Thoracic aorta (tissue), 2 donors: ENCODE data around the gene DHFR2. TPM values are rescaled to one million over a fixed set of nuclear protein-coding genes. Genes with fewer than 3 reads are reported as not detected.

Experiments used
- ATAC-seq: fragments of 150-250 bp; one replicate; pipeline ENCODE4 v1.8.0; 2017; ENCODE audit warnings: low read depth; ENCODE audit not compliant: insufficient number of reproducible peaks, low FRiP score
- DNase-seq: peaks from one replicate; pipeline ENCODE4 v3.0.0-alpha.2; 2020; ENCODE audit warnings: low spot score
- H3K27ac ChIP-seq, 2 donors: fragments of 200-600 bp; sonication (generic); 1 replicate in 1 of 2; 2 replicates in 1 of 2; pipeline ENCODE4 v1.5.1; 2016; ENCODE audit warnings: mild to moderate bottlenecking in 2 of 2, moderate library complexity in 2 of 2
- H3K27me3 ChIP-seq: fragments of 200-600 bp; sonication (generic); replicated peaks from 2 replicates; pipeline ENCODE4 v1.6.0; 2016; ENCODE audit warnings: mild to moderate bottlenecking; ENCODE audit not compliant: insufficient read depth
- H3K36me3 ChIP-seq: fragments of 200-600 bp; sonication (generic); one replicate; pipeline ENCODE4 v1.5.1; 2016
- H3K4me1 ChIP-seq, 2 donors: fragments of 200-600 bp; sonication (generic); 1 replicate in 1 of 2; 2 replicates in 1 of 2; pipeline versions ENCODE4 v1.5.1 to v1.6.0; 2016; ENCODE audit warnings: low read depth in 2 of 2, mild to moderate bottlenecking in 1 of 2; ENCODE audit not compliant: control insufficient read depth in 1 of 2
- H3K4me3 ChIP-seq: fragments of 200-600 bp; sonication (generic); 2 replicates; pipeline ENCODE4 v1.5.1; 2016; ENCODE audit warnings: mild to moderate bottlenecking
- H3K9me3 ChIP-seq: fragments of 200-600 bp; sonication (generic); 2 replicates; pipeline ENCODE4 v1.5.1; 2016
- total RNA-seq, 2 donors: library from RNA; depleted of rRNA; stranded (reverse); fragments of >200 nt; gene quantifications; one replicate each; pipeline versions ENCODE4 v1.1.0 to v1.2.3, GENCODE V29; 2016
- TF ChIP-seq, protein P1 (sequence below): fragments of 200-600 bp; sonication (generic); IDR thresholded peaks from one replicate; pipeline ENCODE4 v1.5.1; 2019; ENCODE audit warnings: antibody characterized with exemption

DHFR2 gene
- total RNA-seq, 2 donors from 2014 or later, result 4.5 to 8.0 TPM

DNA sequence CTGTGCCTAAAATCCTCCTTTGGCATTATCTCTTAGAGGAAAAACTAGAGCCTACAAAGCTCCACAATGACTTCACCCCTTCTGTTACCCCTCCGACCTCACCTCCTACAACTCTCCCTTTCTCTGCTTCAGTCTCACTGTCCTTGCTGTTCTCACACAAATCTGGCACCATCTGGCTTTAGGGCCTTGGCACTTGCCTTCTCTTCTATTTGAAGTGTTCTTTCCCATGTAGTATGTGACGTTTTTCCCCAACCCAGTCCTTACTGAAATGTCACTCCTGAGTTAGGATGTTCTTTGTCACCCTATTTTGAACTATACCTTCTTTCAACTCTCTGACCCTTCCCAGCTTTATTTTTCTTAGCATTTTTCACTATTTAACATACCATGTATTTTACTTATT is 43.1 kb downstream of the DHFR2 start:
- Histone ChIP-seq H3K27ac (no peak overlapping the region), H3K9me3 (no peaks in the 10 kb centered on the region), H3K27me3 (no peaks in the 10 kb centered on the region), H3K36me3 (no peaks in the 10 kb centered on the region), H3K4me1 (peaks cover 1 to 6% of the 10 kb centered on the region in 2 donors), H3K4me3 (no peak overlapping the region)
- DNase-seq, result no peak
- TF ChIP-seq, protein P1, sequence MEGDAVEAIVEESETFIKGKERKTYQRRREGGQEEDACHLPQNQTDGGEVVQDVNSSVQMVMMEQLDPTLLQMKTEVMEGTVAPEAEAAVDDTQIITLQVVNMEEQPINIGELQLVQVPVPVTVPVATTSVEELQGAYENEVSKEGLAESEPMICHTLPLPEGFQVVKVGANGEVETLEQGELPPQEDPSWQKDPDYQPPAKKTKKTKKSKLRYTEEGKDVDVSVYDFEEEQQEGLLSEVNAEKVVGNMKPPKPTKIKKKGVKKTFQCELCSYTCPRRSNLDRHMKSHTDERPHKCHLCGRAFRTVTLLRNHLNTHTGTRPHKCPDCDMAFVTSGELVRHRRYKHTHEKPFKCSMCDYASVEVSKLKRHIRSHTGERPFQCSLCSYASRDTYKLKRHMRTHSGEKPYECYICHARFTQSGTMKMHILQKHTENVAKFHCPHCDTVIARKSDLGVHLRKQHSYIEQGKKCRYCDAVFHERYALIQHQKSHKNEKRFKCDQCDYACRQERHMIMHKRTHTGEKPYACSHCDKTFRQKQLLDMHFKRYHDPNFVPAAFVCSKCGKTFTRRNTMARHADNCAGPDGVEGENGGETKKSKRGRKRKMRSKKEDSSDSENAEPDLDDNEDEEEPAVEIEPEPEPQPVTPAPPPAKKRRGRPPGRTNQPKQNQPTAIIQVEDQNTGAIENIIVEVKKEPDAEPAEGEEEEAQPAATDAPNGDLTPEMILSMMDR, result no peak
- ATAC-seq, result no peak

DNA sequence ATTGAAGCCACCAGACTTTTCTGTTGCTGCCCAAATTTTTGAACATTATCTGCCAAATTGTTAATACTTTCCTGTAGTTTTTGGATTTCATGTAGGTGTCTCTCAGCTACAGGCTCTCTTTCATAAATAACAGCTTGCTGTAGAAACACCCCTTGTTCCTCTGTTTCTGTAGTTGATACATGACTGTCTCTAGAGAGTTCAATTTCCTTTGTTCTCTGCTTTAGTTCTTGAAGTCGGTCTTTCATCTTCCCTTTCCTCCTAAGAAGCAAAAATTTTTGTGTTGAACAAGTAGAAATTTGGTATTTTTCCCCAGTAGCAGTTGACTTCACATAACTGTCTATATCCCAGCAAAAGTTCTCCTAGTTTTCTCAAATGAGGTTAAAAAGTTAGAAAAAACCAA is 47.7 kb downstream of the DHFR2 start:
- TF ChIP-seq, protein P1, result no peak
- Histone ChIP-seq H3K36me3 (no peaks in the 10 kb centered on the region), H3K4me3 (no peak overlapping the region), H3K27ac (no peak overlapping the region), H3K9me3 (no peaks in the 10 kb centered on the region), H3K4me1 (no peaks in the 10 kb centered on the region), H3K27me3 (no peaks in the 10 kb centered on the region)
- ATAC-seq (no peak), DNase-seq (no peak)

DNA sequence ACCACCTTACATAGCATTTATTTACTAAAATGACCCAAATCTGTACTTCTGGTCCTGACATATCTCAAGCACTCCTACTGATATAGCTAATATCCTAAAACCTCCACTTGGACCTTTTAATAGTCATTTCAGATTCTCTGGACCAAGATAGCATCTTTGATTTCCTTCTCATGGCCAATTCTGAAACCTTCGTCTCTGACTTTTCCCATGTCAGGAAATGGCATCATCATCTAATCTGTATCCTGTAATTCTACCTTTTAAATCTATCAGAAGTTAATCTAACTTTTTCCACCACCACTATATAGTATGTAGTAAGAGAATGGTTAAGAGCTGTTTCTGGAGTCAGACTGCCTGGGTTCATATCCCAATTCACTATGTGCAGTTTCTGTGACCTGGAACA is 50.5 kb downstream of the DHFR2 start:
- H3K9me3 ChIP-seq, result no peaks in the 10 kb centered on the region
- TF ChIP-seq, protein P1, result no peak
- no peaks in the 10 kb centered on the region for H3K36me3 ChIP-seq
- DNase-seq (no peak), ATAC-seq (no peak)
- no peak overlapping the region for H3K27ac ChIP-seq
- H3K4me3 ChIP-seq, result no peak overlapping the region
- H3K27me3 ChIP-seq, result no peaks in the 10 kb centered on the region
- no peaks in the 10 kb centered on the region for H3K4me1 ChIP-seq

DNA sequence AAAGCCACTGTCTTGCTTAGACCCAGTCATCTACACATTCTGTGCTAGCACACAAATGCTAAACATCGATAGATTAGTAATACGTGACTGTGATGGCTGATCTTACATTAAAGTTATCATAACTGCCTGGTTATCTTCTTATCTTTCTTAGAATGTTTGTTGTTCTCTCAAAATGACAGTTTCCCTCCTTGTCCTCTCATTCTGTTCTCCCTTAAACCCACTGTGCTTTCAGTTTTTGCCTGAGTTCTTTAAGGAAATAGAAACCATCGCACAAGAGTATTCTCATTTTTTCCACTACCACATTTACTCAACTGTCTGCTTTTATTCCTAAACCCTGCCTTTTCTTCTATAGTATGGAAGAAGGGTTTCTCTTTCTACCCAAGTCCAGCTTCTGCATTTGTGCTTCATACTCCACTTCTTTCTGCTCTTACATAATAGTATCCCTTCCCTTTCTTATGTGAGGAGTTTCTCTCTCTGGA is 51.4 kb downstream of the DHFR2 start:
- Histone ChIP-seq H3K4me3 (no peak overlapping the region), H3K27ac (no peak overlapping the region), H3K9me3 (no peaks in the 10 kb centered on the region), H3K4me1 (no peaks in the 10 kb centered on the region), H3K36me3 (no peaks in the 10 kb centered on the region), H3K27me3 (no peaks in the 10 kb centered on the region)
- ATAC-seq (no peak), DNase-seq (no peak)
- TF ChIP-seq, protein P1, result no peak

DNA sequence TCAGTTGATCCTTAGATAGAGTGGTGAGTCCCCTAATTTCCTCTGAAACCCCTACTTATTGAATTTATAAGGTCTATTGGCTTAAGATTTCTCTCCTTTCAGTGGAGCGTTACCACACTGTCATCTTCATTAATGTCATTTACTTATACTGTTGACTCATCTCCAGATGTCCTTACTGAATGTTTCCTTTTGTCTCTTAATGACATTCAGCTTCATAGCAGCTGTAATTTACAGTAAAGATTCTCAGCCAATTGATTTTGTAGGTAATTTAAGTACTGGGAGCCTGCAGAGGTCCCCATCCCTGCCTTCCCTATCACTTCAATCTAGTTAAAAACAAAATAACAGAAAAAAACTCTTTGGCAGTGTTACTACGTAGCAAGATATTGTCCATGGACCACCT is 53.1 kb downstream of the DHFR2 start:
- TF ChIP-seq, protein P1, result no peak
- H3K27ac ChIP-seq, result no peak overlapping the region
- H3K4me1 ChIP-seq, result peaks cover 0 to 4% of the 10 kb centered on the region in 2 donors
- ATAC-seq (no peak), DNase-seq (no peak)
- H3K9me3 ChIP-seq, result no peaks in the 10 kb centered on the region
- H3K36me3 ChIP-seq, result no peaks in the 10 kb centered on the region
- H3K27me3 ChIP-seq, result no peaks in the 10 kb centered on the region
- no peak overlapping the region for H3K4me3 ChIP-seq
